ENCODE results near the gene C1orf116.

The C1orf116 gene

GRCh38 chr1:207028884-207029650 is 3.5 kb downstream of the C1orf116 start:
- Histone ChIP-seq H3K27ac (no peak overlapping the region), H3K36me3 (no peaks in the 10 kb centered on the region), H3K9me3 (no peaks in the 10 kb centered on the region), H3K27me3 (peaks cover 34% of the 10 kb centered on the region), H3K4me1 (ENCODE audit: control insufficient read depth in 1 of 2, insufficient read depth in 1 of 2, low read depth in 1 of 2, low read length in 1 of 2) (no peaks in the 10 kb centered on the region), H3K4me3 (ENCODE audit: low read depth in 1 of 2, low read length in 1 of 2) (no peak overlapping the region)
- TF ChIP-seq CTCF (IDR thresholded peaks at IDR 0.05): no peak

GRCh38 chr1:207027921-207028320 is 4.6 kb downstream of the C1orf116 start:
- TF ChIP-seq CTCF (IDR thresholded peaks at IDR 0.05): no peak
- Histone ChIP-seq H3K36me3 (no peaks in the 10 kb centered on the region), H3K27me3 (peaks cover 23% of the 10 kb centered on the region), H3K27ac (no peak overlapping the region), H3K9me3 (no peaks in the 10 kb centered on the region), H3K4me3 (ENCODE audit: low read depth in 1 of 2, low read length in 1 of 2) (no peak overlapping the region), H3K4me1 (ENCODE audit: control insufficient read depth in 1 of 2, insufficient read depth in 1 of 2, low read depth in 1 of 2, low read length in 1 of 2) (no peaks in the 10 kb centered on the region)

DNA sequence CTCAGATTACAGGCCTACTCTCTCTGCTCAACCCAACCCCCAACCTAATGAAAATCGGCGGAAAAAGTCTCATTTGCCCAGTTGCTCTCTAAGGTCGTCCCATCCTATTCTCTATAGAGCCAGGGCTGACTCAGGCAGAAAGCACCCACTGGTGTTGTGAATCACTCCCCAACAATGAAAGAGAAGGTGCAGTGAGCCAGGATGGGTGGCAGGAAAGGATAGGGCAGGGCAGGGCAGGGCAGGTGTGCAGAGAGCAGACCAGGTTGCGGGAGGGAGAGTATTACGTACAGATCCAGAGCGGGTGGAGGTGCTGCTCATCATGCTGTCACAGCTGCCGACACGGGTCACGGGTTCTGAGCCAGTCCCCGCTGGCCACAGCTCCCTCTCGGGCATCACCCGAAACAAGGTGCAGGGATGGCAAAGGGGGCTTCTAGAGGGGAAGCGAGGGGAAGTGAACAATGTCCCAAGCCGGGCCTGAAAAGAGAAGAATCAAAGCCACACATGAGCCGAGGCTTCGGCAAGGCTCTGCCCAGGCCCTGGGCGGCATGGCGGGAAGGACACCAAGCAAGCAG is 5.3 kb downstream of the C1orf116 start:
- no peaks in the 10 kb centered on the region for H3K4me1 ChIP-seq (ENCODE audit: control insufficient read depth in 1 of 2, insufficient read depth in 1 of 2, low read depth in 1 of 2, low read length in 1 of 2)
- H3K27ac ChIP-seq: no peak overlapping the region
- no peaks in the 10 kb centered on the region for H3K9me3 ChIP-seq
- no peak overlapping the region for H3K4me3 ChIP-seq (ENCODE audit: low read depth in 1 of 2, low read length in 1 of 2)
- H3K27me3 ChIP-seq: peaks cover 16% of the 10 kb centered on the region
- H3K36me3 ChIP-seq: no peaks in the 10 kb centered on the region
- TF ChIP-seq CTCF (IDR thresholded peaks at IDR 0.05): no peak

- no peak overlapping the region for H3K4me3 ChIP-seq (ENCODE audit: low read depth in 1 of 2, low read length in 1 of 2)
- H3K9me3 ChIP-seq: no peaks in the 10 kb centered on the region
- no peaks in the 10 kb centered on the region for H3K4me1 ChIP-seq (ENCODE audit: control insufficient read depth in 1 of 2, insufficient read depth in 1 of 2, low read depth in 1 of 2, low read length in 1 of 2)
- TF ChIP-seq CTCF (IDR thresholded peaks at IDR 0.05): no peak
- peaks cover 14% of the 10 kb centered on the region for H3K27me3 ChIP-seq
- H3K27ac ChIP-seq: no peak overlapping the region
- no peaks in the 10 kb centered on the region for H3K36me3 ChIP-seq
These were observed 6.4 kb downstream of the C1orf116 start for GRCh38 chr1:207026104-207026534.

DNA sequence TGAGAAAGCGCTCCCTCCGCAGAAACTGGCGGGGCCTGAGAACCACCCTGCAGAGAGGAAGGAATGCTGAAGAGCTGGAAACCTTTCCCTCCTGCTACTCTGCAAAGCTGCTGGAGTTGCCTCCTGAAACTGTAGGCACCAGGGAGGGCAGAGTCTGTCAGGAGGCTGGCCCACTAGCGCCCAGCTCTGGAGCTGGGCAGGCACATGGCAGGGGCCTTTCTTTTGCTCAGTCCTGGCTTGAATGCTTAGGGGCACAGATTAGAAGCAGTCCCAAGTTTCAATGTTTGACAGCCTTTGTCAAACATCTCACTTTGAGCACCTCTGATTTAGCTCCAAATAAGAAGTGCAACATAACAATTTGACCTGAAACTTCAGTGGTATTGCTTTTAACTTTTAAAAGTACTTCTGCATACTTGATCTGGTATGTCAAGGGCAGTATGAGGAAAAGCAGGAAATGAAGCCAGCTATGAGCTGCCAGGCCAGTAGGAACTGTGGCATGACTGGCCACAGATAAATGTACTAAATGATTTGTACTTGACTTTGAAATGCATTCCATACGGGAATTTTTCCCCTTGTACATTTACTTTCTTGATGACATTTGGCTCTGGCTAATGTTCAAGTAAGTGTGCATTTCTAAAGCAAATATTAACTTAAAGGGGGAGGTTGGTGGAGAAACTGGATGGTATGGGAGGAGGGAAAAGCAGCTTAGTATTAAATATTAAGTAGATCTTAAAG is 7.2 kb downstream of the C1orf116 start:
- no peaks in the 10 kb centered on the region for H3K9me3 ChIP-seq
- no peaks in the 10 kb centered on the region for H3K4me1 ChIP-seq (ENCODE audit: control insufficient read depth in 1 of 2, insufficient read depth in 1 of 2, low read depth in 1 of 2, low read length in 1 of 2)
- H3K27me3 ChIP-seq: peaks cover 10% of the 10 kb centered on the region
- TF ChIP-seq CTCF (IDR thresholded peaks at IDR 0.05): no peak
- H3K36me3 ChIP-seq: no peaks in the 10 kb centered on the region
- H3K27ac ChIP-seq: no peak overlapping the region
- H3K4me3 ChIP-seq (ENCODE audit: low read depth in 1 of 2, low read length in 1 of 2): no peak overlapping the region

Data from neutrophil (primary cell).